ENCODE data around the gene CFAP74.

DNA sequence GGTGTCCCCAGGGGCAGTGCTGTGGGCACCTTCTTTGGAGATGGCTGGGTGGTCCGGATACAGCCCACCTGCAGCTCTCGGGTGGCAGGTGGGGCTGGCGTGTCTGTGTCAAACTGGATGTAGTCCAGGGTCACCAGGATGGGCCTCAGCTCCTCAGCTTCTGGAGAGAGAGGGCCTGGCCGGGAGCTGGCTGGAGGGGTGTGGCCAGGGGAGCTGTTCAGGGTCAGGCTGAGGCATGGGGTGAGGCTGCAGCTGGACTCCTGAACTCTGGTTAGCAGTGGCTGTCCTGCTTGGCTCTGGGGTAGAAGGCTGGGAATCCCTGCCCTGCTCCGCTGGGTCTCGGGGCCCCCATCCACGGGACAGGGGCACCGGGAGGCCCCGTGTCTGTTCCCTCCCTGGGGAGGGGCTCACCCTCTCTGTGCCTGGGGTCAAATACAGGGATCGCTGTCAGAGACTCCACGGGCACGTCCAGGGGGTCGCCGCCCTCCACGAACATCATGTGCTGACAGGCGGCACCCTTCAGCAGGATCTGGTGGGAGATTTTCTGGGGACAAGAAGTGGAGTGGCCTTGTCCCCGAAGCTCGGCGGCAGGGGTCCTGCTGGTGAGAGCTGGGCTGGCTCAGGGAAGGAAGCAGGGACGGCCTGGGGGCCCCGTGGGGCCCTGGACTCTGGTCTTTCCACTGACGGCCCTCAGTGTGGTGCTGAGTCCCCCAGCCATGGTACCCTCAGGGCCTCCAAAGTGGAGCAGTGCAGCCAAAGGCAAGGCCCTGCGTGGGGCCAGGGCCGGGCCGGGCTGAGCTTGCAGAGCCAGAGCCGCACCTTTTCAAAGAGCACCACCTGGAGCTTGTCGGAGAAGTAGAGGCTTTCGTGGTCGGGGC lies 80.4 kb downstream of the CFAP74 start:
- TF ChIP-seq, protein P1, sequence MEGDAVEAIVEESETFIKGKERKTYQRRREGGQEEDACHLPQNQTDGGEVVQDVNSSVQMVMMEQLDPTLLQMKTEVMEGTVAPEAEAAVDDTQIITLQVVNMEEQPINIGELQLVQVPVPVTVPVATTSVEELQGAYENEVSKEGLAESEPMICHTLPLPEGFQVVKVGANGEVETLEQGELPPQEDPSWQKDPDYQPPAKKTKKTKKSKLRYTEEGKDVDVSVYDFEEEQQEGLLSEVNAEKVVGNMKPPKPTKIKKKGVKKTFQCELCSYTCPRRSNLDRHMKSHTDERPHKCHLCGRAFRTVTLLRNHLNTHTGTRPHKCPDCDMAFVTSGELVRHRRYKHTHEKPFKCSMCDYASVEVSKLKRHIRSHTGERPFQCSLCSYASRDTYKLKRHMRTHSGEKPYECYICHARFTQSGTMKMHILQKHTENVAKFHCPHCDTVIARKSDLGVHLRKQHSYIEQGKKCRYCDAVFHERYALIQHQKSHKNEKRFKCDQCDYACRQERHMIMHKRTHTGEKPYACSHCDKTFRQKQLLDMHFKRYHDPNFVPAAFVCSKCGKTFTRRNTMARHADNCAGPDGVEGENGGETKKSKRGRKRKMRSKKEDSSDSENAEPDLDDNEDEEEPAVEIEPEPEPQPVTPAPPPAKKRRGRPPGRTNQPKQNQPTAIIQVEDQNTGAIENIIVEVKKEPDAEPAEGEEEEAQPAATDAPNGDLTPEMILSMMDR (IDR thresholded peaks at IDR 0.05), result no peak
- TF ChIP-seq POLR2A (IDR thresholded peaks at IDR 0.05), result no peak
